ENCODE measurements around the gene SHISA8. TPM values are rescaled to one million over a fixed set of nuclear protein-coding genes. Genes with fewer than 3 reads are reported as not detected.

SHISA8 gene
- total RNA-seq, 3 donors from 2014 or later: not detected

DNA sequence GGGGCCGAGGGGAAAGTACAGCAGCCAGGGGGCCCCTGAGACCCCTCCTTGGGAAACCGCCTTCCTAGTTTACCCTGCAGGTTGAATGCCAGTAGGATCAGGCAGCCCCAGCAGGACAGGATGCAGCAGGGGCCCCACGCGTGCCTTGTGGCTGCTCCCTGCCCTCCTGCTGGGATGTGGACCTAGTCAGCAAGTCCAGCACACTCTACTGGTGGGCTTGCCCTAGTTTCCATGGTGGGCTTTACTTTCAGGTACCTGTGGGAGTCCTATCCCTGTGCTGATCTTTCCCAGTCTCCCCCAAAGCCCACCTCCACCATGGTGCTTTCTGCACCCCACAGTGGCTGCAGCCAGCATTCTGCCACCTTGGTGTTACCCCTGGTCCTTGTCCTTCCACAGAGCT, 22.2 kb downstream of the SHISA8 start:
- H3K4me3 ChIP-seq: no peak overlapping the region
- no peaks in the 10 kb centered on the region for H3K9me3 ChIP-seq
- H3K36me3 ChIP-seq (ENCODE audit: low read depth): peaks cover 2% of the 10 kb centered on the region
- intact Hi-C loops (cut with DNase I, micrococcal nuclease): no loop called here
- H3K4me1 ChIP-seq (ENCODE audit: low read depth): no peaks in the 10 kb centered on the region
- TF ChIP-seq, protein P1, sequence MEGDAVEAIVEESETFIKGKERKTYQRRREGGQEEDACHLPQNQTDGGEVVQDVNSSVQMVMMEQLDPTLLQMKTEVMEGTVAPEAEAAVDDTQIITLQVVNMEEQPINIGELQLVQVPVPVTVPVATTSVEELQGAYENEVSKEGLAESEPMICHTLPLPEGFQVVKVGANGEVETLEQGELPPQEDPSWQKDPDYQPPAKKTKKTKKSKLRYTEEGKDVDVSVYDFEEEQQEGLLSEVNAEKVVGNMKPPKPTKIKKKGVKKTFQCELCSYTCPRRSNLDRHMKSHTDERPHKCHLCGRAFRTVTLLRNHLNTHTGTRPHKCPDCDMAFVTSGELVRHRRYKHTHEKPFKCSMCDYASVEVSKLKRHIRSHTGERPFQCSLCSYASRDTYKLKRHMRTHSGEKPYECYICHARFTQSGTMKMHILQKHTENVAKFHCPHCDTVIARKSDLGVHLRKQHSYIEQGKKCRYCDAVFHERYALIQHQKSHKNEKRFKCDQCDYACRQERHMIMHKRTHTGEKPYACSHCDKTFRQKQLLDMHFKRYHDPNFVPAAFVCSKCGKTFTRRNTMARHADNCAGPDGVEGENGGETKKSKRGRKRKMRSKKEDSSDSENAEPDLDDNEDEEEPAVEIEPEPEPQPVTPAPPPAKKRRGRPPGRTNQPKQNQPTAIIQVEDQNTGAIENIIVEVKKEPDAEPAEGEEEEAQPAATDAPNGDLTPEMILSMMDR (IDR thresholded peaks at IDR 0.05): no peak
- ATAC-seq (no peak), DNase-seq (no peak)

DNA sequence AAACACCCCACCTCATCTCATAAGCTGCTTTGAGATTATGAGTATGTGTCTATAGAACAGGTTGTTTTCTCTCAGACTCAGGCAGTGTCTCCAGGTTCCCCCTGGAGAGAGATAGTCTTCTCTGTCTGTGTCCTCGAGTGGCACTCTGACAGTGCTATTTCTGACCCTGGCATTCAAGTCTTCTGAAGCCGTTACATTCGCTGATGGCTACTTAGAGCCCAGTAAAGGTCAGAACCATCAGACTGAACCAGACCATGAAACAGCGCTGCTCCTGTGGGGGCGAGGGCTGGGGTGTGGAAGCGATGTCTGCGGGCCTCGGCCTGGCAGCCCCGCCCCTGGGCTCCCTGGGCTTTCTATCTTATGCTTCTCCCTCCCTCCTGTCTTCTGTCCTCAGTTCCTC, 23.5 kb downstream of the SHISA8 start:
- ATAC-seq (no peak), DNase-seq (no peak)
- H3K9me3 ChIP-seq: no peaks in the 10 kb centered on the region
- no peaks in the 10 kb centered on the region for H3K4me1 ChIP-seq (ENCODE audit: low read depth)
- intact Hi-C loops (cut with DNase I, micrococcal nuclease): no loop called here
- H3K4me3 ChIP-seq: no peak overlapping the region
- peaks cover 5% of the 10 kb centered on the region for H3K36me3 ChIP-seq (ENCODE audit: low read depth)
- TF ChIP-seq, protein P1 (IDR thresholded peaks at IDR 0.05): no peak

DNA sequence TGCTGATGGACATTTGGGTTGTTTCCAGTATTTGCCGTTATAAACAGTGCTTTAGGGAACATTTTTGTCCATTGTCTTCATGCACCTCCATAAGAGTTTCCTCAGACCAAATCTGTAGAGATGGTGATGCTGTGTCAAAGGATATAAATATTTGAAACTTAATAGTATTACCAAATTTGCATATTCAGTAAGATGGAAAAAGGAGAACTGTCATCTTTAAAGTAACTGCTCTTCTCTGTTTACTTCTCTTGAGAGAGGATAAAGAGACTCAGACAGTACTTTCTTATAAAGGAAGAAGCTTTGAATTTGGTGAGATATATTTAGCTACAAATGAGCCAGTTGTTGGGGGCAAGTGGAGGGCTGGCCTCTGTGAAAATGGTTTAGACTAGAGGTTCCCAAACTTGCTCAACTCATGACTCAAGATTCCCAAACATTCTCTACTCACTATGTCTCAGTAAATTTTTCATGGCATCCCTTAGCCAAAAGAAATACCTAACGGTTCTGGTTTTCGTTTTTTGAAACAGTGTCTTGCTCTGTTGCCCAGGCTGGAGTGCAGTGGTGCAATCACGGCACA, 26.2 kb downstream of the SHISA8 start:
- no peak overlapping the region for H3K4me3 ChIP-seq
- H3K9me3 ChIP-seq: no peaks in the 10 kb centered on the region
- ATAC-seq (no peak), DNase-seq (no peak)
- H3K4me1 ChIP-seq (ENCODE audit: low read depth): no peaks in the 10 kb centered on the region
- TF ChIP-seq, protein P1 (IDR thresholded peaks at IDR 0.05): no peak
- intact Hi-C loops (cut with DNase I, micrococcal nuclease): no loop called here
- peaks cover 16% of the 10 kb centered on the region for H3K36me3 ChIP-seq (ENCODE audit: low read depth)

DNA sequence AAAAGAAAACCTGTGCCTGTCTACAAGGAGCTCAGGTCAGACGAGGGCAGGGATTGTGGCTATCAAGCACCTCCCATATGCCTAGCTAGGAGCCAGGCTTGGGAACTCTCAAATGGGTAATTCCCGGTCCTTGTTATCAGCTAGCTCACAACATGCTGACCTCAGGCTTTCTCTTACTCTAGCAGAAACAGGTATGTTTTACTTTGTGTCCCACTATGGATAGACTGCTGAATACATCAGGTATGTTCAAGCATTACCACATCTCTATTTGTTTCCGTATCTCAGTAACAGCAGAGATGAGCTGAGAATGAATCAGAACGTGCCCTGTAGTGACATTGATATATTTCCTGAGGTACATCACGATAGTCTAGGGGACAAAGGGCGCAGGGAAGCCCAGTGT, 29.4 kb downstream of the SHISA8 start:
- TF ChIP-seq, protein P1 (IDR thresholded peaks at IDR 0.05): no peak
- Histone ChIP-seq H3K36me3 (ENCODE audit: low read depth) (peaks cover 16% of the 10 kb centered on the region), H3K9me3 (no peaks in the 10 kb centered on the region), H3K4me3 (no peak overlapping the region), H3K4me1 (ENCODE audit: low read depth) (no peaks in the 10 kb centered on the region)
- intact Hi-C loops (cut with DNase I, micrococcal nuclease): no loop called here
- DNase-seq (no peak), ATAC-seq (no peak)

DNA sequence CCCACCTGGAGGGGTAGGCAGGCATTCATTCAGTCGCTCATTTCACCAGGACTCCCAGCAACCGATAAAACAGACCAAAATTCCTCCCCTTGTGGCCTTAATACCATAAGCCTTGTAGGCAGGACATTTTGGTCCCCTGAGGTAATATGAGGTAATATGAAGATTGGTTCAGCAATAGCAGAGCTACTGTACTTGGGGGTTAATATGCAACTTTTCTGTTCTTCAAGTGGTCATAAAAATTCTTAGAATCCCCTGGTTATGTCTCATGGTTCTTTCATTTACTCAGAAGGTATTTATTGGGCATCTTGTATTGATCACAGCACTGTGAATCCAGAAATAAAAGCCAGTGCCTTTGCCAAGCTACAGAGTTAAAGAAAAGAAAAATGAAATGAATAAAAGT, 29.8 kb downstream of the SHISA8 start:
- Histone ChIP-seq H3K4me1 (ENCODE audit: low read depth) (no peaks in the 10 kb centered on the region), H3K9me3 (no peaks in the 10 kb centered on the region), H3K4me3 (no peak overlapping the region), H3K36me3 (ENCODE audit: low read depth) (peaks cover 16% of the 10 kb centered on the region)
- intact Hi-C loops (cut with DNase I, micrococcal nuclease): no loop called here
- no peak for ATAC-seq
- no peak for DNase-seq
- TF ChIP-seq, protein P1 (IDR thresholded peaks at IDR 0.05): no peak

DNA sequence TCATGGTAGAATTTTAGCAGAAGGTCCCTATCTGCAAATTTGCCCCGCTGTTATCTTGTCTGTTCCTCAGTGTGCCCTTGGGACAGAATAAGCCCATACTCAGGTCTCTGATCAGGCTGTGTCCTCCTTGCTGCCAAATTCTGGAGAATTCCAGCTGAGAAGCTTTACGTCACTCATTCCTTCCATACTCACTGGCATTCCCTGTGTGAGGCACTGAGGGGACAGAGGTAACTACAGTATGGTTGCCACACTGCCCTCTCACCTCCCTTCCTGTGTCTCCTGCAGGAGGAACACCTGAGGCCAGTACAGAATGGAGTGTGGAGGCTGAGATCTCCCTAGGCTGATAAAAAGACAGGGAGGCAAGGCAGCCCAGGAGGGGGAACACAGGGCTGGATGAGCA, 31.5 kb downstream of the SHISA8 start:
- no peak overlapping the region for H3K4me3 ChIP-seq
- peaks cover 16% of the 10 kb centered on the region for H3K36me3 ChIP-seq (ENCODE audit: low read depth)
- TF ChIP-seq, protein P1 (IDR thresholded peaks at IDR 0.05): no peak
- H3K9me3 ChIP-seq: no peaks in the 10 kb centered on the region
- DNase-seq: no peak
- intact Hi-C loops (cut with DNase I, micrococcal nuclease): no loop called here
- H3K4me1 ChIP-seq (ENCODE audit: low read depth): no peaks in the 10 kb centered on the region
- peak; percentile 6 for ATAC-seq

Measured in mucosa of descending colon (tissue), 3 donors.